ENCODE data around the gene CHTOP.
"Not testable (repeated sequence)": the region's sequence is repeated elsewhere in the genome, so short reads cannot be mapped to it uniquely, and the experiment has no call there.

The CHTOP gene

GRCh38 chr1:153633754-153634665, at the start of gene CHTOP:
TSS of gene CHTOP (plus strand) at chr1:153634066. CDS start at chr1:153636589, 2,523 bp downstream.
- peak; percentile 99 for DNase-seq (ENCODE audit: low read depth, low spot score)

GRCh38 chr1:153585006-153585405, 48.9 kb upstream of the CHTOP start:
- DNase-seq (ENCODE audit: low read depth, low spot score) = no peak

- DNase-seq (ENCODE audit: low read depth, low spot score) = no peak
These were observed 47.5 kb upstream of the CHTOP start for GRCh38 chr1:153586347-153586746.

DNA sequence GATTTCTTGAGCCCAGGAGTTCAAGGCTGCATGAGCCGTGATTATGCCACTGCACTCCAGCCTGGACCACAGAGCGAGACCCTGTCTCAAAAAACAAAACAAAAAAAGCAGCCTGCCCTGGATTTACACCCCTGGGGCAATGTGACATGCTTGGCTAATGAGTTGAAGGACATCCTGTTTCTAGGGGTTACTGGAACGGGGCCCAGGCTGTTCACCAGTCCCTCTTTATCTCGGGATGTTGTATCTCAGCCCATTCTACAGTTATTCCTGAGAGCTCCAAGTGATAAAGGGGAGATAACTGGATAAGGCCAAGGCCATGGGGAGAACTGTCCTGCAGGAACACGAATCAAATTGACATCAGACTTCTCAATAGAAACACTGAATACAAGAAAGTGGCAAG, 46.6 kb upstream of the CHTOP start:
- DNase-seq (ENCODE audit: low read depth, low spot score) = peak; percentile 43

GRCh38 chr1:153588033-153588432, 45.8 kb upstream of the CHTOP start:
- DNase-seq (ENCODE audit: low read depth, low spot score) = not testable (repeated sequence)

GRCh38 chr1:153588482-153588881, 45.4 kb upstream of the CHTOP start:
- DNase-seq (ENCODE audit: low read depth, low spot score) = no peak

GRCh38 chr1:153592748-153593147, 41.1 kb upstream of the CHTOP start:
- no peak for DNase-seq (ENCODE audit: low read depth, low spot score)

GRCh38 chr1:153597206-153597605, 36.7 kb upstream of the CHTOP start:
- DNase-seq (ENCODE audit: low read depth, low spot score) = no peak

GRCh38 chr1:153598309-153599172, 35.3 kb upstream of the CHTOP start:
- peak; percentile 83 for DNase-seq (ENCODE audit: low read depth, low spot score)

DNA sequence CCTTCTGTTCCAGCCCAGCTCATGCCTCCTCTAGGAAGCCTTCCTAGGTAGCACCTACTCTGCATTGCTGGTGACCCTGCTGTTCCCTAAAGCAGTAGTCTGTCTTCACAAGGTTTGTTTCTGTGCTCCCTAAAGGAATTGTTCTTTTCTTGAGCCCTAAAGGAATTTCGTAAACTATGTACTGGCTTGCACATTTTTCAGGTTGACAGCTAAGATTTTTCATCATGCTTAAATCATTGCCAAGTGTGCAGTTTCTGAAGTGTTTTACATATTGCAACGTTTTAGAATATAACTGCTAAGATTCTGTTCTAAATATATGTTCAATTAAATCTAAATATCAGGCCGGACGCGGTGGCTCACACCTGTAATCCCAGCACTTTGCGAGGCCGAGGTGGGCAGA, 34.0 kb upstream of the CHTOP start:
- no peak for DNase-seq (ENCODE audit: low read depth, low spot score)

GRCh38 chr1:153602749-153603148, 31.1 kb upstream of the CHTOP start:
- DNase-seq (ENCODE audit: low read depth, low spot score) = no peak

DNA sequence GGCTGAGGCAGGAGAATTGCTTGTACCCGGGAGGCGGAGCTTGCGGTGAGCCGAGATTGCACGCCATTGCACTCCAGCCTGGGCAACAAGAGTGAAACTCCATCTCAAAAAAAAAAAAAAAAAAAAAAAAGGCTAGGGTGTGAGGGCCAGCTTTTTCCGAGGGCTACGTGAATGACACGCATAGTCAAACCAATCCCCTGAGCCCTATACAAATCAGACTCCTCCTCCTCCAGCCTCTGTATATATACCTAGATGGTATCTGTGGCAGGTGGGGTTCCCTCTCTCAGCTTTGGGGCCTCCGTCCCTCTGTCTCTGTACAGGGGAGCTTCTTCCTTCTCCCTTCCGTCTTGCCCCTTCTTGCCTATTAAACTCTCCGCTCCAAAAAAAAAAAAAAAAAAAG, 27.7 kb upstream of the CHTOP start:
- no peak for DNase-seq (ENCODE audit: low read depth, low spot score)

- DNase-seq (ENCODE audit: low read depth, low spot score) = no peak
These were observed 26.5 kb upstream of the CHTOP start for GRCh38 chr1:153607381-153607780.

GRCh38 chr1:153608089-153608682, 25.7 kb upstream of the CHTOP start:
- DNase-seq (ENCODE audit: low read depth, low spot score) = peak; percentile 70

DNA sequence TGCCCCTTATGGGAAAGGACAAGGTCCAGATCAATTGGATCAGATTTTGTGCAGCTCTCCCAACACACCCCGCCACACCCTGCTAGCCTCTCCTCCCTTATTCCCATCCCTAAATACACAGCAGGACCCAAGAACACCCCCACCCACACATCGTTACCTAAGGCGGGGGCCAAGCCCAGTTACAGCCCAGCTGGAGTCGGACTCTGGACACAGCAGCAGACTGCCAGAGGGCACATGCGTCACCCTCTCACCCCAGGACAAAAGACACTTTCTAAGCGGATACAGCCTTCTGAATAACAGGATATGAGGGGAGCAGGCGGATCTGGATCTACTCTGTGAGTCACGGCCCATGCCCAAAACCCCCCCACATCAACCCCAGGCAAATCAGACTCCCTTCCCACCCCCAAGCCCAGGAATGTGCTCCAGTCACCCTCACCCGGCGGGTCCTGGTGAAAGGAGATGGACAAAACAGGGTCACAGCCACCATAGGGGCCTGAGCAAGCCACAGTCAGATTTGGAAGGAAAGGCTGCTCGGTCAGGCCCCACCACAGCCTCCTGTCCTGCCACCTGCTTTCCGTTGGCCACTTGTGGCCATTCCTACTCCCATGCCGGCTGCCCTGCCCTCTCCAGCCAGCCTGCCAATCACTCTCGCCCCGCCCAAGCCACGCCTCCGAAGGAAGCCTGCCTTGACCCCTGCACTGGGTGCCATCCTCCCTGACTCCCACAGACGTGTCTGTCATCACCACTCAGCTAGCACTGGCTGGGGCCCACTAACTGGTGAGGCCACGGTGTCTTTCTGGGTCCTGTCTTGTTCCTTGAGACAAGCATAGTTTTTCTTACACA, 24.9 kb upstream of the CHTOP start:
- peak; percentile 90 for DNase-seq (ENCODE audit: low read depth, low spot score)

- no peak for DNase-seq (ENCODE audit: low read depth, low spot score)
These were observed 24.3 kb upstream of the CHTOP start for GRCh38 chr1:153609585-153609907.

DNA sequence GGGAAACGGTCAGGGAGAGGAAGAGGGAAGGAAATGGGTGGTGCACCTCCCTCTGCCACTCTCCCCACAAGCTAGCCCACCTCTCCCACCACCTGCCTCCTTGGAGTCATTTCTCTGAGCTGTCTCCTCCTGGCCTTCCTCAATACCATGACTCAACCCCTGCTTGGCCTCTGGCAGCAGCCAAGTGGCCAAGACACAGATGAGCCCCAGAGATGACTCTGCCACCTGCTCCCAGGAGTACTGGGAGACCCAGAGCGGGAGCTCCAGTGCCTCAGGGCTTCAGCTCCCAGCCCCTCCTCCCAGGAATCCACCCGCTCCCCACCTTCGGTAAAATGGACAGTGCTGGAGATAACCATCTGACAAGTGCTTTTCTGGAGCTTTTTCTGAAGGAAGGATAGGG, 23.5 kb upstream of the CHTOP start:
- peak; percentile 80 for DNase-seq (ENCODE audit: low read depth, low spot score)

DNA sequence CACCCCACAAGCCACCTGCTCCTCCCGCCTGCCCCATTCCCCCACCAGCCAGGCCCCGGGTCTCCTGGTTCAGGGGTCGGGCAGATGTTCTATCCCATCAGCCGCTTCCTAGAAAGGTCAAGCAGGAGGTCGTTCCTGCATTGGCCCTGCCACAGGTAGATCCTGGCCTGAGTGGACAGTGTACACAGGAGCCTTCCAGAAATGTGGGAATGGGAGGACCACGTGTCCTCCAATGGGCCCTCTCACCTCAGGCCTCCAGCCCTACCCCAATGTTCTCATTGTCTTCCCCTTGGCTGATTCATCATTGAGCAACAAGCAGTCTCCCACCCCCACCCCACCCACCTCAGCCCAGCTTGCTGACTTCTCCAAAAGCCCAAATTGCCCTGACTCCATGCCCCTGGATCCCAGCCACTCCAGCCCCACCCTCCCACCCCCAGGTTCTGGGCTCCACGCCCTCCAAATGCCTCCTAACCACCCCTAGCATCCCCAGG, 23.0 kb upstream of the CHTOP start:
- no peak for DNase-seq (ENCODE audit: low read depth, low spot score)

- DNase-seq (ENCODE audit: low read depth, low spot score) = no peak
These were observed 22.5 kb upstream of the CHTOP start for GRCh38 chr1:153611356-153611755.

- DNase-seq (ENCODE audit: low read depth, low spot score) = no peak
These were observed 21.6 kb upstream of the CHTOP start for GRCh38 chr1:153612111-153612754.
